CD4-positive, alpha-beta T cell treated with Interleukin-1 beta for 1 hour (primary cell): ENCODE results near the gene ZNF746.

Experiments used
- DNase-seq, 2 donors: peaks; one replicate each; pipeline ENCODE4 v3.0.0-alpha.2; 2020 to 2022

ZNF746 gene

DNA sequence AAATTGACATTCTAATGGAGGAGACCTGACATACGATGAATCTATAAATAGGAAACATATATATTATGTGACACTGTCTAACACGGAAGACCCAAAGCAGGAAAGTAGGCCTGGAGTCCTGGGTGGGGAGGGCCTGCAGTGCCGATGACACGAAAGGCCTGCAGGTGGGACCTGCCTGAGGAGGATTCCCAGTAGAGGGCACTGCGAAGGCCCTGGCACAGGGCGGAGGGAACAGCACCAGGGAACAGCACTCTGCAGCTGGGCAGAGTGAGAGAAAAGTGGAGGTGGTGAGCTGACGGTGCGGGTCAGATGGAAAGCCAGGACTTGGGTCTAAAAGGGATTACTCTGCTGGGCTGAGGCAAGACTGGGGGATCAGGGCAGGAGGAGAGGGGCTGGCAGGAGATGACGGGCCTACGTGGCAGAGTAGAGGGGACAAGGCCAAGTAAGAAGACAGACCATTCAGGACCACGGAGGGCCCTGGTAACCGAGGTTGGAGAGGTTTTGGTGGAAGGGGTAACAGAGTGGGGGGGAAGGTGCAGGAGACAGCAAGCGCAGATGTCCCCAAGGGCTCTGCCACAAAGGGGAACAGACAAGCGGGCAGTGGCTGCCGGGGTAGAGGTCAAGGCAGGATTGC is 8.1 kb downstream of the ZNF746 start:
- DNase-seq, result no peak

GRCh38 chr7:149479568-149479967 is 18.0 kb downstream of the ZNF746 start:
- DNase-seq, result no peak

- DNase-seq, result no peak
Measured at GRCh38 chr7:149478754-149479153, 18.9 kb downstream of the ZNF746 start.

GRCh38 chr7:149477494-149478443 is 19.8 kb downstream of the ZNF746 start:
- no peak for DNase-seq

GRCh38 chr7:149476791-149477190 is 20.8 kb downstream of the ZNF746 start:
- no peak for DNase-seq

GRCh38 chr7:149475121-149476045 is 22.2 kb downstream of the ZNF746 start:
- no peak for DNase-seq

- DNase-seq, result no peak
Measured at GRCh38 chr7:149474309-149475120, 23.1 kb downstream of the ZNF746 start.

DNA sequence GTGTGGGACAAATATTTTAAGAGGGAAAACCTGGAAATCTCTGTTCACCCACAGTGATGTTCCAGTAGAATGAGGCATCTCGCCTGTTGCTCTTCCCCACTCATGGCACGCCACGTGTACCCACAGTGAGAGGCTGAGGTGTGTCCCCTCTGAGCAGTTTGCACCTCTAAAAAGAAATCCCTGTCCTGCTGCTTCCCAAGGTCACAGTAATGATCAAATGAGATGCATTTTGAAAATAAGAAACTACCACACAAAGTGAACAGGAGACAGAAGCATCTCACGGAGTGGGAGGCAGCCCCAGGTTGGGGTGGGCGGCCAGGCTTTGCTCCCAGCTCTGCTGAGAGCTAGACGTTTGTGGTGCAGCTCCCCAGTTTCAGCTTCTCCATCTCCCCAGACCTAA is 24.4 kb downstream of the ZNF746 start:
- no peak for DNase-seq

DNA sequence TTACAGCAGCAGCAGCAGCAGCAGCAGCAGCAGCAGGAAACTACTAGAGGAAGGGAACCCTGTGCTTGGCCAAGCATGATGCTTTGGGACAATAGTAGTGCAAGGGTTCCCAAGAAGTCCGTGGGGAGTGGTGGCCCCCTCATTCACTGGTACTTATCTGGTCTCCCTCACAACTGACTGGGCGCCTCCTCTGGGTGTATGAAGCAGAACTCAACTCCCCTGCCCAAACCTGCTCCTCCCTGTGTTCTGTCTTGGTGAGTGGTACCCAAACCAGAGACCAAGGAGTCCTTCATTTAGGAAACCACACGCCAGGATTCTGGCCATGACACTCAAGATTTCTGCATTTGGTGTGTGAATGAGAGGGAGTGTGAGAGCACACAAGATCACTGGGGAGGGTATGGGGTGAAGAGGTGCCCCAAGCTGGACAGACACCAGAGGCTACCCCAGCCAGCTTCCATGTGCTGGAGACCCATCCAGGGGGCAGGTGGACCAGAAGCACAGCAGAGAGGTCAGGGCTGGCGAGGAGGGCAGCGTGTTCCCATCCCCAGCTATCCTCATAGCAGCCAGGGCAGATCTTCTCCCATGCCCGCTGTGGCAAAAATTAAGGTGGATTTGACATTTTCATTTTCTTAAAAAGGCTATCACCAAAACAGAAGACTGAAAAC is 26.2 kb downstream of the ZNF746 start:
- DNase-seq, result no peak

- no peak for DNase-seq
Measured at GRCh38 chr7:149469806-149470205, 27.8 kb downstream of the ZNF746 start.

GRCh38 chr7:149468208-149468607 is 29.4 kb downstream of the ZNF746 start:
- no peak for DNase-seq

- no peak for DNase-seq
Measured at GRCh38 chr7:149467321-149467859, 30.2 kb downstream of the ZNF746 start.

DNA sequence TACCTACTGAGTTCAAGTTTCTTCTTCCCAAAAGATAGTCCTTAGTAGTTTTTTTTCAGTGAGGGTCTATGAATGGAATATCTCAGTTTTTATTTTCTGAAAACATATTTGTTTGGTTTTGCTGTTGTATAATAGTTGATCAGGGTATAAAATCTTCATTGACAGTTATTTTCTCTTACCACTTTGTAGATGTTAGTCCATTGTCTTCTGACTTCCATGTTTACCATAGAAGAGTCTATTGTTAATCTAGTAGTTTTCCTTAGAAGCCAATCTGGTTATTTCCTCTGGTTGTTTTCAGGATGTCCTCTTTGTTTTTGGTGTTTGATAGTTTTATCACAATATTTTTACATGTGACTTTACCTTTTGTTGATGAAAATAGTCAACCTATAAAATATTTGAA is 31.2 kb downstream of the ZNF746 start:
- no peak for DNase-seq

- DNase-seq, result no peak
Measured at GRCh38 chr7:149463500-149464161, 34.0 kb downstream of the ZNF746 start.

- DNase-seq, result no peak
Measured at GRCh38 chr7:149462101-149462520, 35.5 kb downstream of the ZNF746 start.

GRCh38 chr7:149460493-149461277 is 36.9 kb downstream of the ZNF746 start, which contains the start of gene ZNF777:
TSS of gene ZNF777 (minus strand) at chr7:149461062. CDS start at chr7:149456022, 5,040 bp downstream.
- DNase-seq, result peak; percentile 84 to 85

GRCh38 chr7:149459540-149460452 is 37.8 kb downstream of the ZNF746 start:
- DNase-seq, result no peak

DNA sequence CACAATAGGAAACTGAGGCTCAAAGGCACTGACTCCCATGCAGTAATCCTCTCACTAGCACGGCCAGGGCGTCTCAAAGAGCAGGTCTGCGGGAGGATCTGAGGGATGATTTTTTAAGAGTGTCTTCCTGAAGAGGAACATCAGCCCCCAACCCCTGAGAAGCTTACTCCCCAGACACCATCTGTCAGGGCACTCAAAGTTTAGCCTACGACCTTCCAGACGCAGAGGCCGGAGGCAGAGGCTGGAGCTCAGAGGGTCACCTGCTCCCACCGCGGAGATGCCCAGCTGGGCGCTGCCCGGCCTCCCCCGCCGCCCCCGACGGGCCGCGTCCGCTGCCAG is 38.4 kb downstream of the ZNF746 start:
- no peak for DNase-seq

GRCh38 chr7:149458235-149458634 is 39.4 kb downstream of the ZNF746 start:
- no peak for DNase-seq
